GM19238 (cell line): ENCODE measurements around the gene PTPRN2.
"Not testable (repeated sequence)": the region's sequence is repeated elsewhere in the genome, so short reads cannot be mapped to it uniquely, and the experiment has no call there.

Experiments
- DNase-seq: peaks from one replicate; pipeline ENCODE4 v3.0.0; 2011; ENCODE audit warnings: low spot score; ENCODE audit not compliant: insufficient read length

PTPRN2 gene

GRCh38 chr7:157896774-157897555 is 690.7 kb downstream of the PTPRN2 start:
- DNase-seq: no peak

DNA sequence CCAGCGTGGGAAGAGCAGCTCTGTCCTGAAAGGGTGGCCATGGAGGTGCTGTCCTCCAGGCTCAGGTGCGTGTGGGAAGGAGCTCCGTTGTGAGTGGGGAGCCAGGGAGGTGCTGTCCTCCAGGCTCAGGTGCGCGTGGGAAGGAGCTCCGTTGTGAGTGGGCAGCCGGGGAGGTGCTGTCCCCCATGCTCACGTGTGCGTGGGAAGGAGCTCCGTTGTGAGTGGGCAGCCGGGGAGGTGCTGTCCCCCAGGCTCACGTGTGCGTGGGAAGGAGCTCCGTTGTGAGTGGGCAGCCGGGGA is 691.3 kb downstream of the PTPRN2 start:
- DNase-seq: not testable (repeated sequence)

GRCh38 chr7:157895520-157896375 is 691.9 kb downstream of the PTPRN2 start:
- no peak for DNase-seq

DNA sequence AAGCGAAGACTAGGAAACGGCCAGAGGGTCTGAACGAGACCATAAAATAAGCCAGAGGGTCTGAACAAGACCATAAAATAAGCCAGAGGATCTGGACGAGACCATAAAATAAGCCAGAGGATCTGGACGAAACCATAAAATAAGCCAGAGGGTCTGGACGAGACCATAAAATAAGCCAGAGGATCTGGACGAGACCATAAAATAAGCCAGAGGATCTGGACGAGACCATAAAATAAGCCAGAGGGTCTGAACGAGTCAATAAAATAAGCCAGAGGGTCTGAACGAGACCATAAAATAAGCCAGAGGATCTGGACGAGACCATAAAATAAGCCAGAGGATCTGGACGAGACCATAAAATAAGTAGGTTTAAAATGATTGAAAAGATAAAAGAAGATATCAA is 692.5 kb downstream of the PTPRN2 start:
- not testable (repeated sequence) for DNase-seq

DNA sequence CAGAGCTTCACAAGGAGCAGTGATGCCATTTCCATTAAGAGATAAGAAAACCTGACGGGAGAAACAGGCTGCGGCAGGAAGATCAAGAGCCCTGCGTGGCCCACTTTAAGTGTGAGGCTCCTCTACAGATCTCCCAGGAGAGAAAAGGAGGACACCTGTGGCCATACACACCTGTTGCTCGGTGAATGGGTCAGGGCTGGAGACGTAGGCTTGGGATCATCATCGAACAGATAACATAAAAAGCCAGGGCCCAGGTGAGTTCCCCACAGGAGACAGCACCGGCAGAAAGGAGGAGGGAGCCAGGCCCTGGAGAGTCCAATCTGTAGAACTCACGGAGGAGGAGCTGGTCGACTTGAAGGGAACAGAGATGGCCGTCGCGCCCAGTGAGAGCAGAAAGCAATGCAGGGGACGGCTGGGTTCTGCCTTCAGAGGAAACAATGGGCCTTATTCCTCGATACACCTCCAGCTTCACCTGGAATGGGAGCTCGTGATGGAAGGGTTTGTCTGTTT is 694.0 kb downstream of the PTPRN2 start:
- no peak for DNase-seq

GRCh38 chr7:157892751-157893523 is 694.7 kb downstream of the PTPRN2 start:
- no peak for DNase-seq

GRCh38 chr7:157890921-157891401 is 696.7 kb downstream of the PTPRN2 start:
- no peak for DNase-seq

DNA sequence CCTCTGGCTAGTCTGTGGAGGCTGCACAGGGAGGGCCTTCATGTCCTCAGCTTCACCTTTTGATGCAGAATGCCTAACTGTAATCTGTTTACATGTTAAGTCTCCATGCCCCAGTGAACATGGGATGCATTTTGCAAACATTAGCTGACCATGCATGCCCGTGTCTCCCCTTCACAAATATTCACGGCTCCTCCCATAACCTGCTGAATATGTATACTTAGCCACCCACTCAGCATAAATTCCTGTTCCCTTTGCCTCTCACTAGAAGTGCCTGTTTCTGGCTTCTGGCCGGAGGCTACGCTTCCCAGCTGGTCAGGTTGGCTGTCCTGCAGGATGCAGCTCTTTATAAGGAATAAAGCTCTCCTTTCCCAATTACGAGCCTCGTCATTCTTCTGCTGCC is 698.1 kb downstream of the PTPRN2 start:
- DNase-seq: no peak

DNA sequence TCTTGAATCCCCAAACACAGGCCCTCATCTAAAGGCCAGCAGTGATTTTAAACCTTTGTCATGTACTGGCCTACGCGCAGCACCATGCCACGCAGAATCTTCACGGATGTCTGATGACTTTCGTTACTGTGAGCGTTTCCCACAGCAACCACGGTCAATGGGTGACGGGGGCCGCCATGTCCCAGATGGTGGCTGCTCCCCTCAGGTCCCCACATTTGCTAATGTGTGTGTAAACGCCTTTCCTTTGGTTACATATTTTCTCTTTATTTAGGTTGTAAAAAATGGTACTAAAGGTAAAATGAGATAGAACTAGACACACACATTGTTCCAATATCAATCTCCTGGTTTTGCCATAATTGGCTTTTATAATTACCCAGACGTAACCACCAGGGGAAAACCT is 699.0 kb downstream of the PTPRN2 start:
- DNase-seq: no peak

- DNase-seq: no peak
Observed at GRCh38 chr7:157887400-157887799, 700.2 kb downstream of the PTPRN2 start.

DNA sequence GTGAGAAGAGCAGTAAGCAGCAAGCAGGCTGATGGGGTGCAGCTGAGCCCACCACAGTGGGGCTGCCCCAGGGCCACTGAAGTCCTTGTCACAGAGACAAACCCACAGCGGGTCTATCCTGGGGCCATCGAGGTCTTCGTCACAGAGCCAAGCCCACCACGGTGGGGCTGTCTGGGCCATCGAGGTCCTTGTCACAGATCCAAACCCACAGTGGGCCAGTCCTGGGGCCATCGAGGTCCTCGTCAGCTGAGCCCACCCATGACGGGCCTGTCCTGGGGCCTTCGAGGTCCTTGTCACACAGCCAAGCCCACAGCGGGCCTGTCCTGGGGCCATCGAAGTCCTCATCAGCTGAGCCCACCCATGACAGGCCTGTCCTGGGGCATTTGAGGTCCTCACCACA is 700.9 kb downstream of the PTPRN2 start:
- DNase-seq: no peak

DNA sequence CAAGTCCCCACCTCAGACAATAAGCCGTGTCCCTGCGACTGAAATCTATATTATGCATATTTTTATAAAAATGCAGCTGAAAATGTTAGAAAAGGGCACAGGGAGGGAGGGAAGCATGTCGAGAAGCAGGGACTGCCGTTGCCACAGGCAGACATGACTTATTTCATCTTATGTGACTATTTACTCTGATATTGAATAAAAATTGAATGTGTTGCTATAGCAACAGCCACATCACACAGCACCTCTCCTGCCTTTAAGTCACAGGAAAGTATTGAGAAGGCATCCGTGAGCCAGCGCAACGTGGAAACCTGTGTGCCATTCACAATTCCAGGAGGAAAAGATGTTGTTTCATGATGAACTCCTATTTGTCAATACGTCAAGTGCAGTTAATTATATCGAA is 701.4 kb downstream of the PTPRN2 start:
- no peak for DNase-seq

GRCh38 chr7:157885140-157885539 is 702.5 kb downstream of the PTPRN2 start:
- DNase-seq: no peak

- DNase-seq: no peak
Observed at GRCh38 chr7:157884461-157885062, 703.1 kb downstream of the PTPRN2 start.

DNA sequence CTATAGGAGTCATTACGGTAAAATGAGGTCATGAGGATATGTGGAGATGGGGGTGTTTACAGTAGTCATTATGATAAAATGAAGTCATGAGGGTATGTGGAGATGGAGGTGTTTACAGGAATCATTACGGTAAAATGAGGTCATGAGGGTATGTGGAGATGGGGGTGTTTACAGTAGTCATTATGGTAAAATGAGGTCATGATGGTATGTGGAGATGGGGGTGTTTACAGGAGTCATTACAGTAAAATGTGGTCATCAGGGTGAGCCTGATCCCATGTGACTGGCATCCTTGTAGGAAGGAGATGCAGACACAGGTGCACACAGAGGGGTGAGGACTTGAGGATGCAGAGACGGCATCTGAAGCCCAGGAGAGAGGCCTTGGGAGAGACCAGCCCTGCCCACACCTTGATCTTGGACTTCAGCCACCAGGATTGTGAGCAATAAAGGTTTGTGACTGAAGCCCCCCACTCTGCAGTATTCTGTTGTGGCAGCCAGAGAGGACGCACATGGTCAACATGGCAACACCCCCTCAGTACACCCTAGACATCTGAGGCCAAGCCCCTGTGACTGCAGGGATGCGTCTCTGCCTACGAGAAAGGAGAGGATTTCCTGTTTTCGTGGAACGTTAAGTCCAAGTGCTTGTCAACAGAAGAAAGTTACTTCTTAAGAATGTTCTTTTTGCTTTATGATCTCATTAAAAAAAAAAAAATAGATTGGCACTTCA is 706.4 kb downstream of the PTPRN2 start:
- DNase-seq: no peak

- no peak for DNase-seq
Observed at GRCh38 chr7:157879391-157879790, 708.2 kb downstream of the PTPRN2 start.

DNA sequence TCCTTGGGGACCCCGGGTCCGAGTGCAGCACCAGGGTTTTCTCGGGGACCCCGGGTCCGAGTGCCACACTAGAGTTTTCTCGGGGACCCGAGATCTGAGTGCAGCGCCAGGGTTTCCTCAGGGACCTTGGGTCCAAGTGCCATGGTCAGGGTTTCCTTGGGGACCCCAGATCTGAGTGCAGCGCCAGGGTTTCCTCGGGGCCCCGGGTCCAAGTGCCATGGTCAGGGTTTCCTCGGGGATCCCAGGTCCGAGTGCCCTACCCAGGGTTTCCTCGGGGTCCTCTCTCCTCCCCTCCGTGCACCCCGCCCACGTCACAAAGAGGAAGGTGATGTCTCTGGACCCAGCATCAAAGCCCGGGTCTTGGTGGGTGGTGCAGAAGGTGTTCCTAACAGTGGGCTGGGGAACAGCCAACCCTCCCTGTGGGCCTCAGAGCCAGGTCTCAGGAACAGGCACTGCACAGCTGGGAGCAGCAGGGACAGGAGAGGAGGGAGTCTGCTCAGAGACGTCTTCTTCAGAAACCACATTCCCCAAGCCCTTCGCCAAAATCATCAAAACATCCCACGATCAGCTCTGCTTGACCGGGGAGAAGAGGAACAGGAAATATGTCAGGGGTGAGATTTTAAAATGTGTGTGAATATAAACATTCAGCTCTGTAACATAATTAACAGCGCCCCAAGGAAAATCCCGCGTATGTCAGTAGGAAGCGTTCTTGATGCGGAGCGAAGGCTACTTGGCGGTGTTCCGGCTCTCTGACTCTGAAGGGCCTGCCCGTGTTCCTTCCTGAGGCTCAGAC is 710.1 kb downstream of the PTPRN2 start:
- DNase-seq: no peak

DNA sequence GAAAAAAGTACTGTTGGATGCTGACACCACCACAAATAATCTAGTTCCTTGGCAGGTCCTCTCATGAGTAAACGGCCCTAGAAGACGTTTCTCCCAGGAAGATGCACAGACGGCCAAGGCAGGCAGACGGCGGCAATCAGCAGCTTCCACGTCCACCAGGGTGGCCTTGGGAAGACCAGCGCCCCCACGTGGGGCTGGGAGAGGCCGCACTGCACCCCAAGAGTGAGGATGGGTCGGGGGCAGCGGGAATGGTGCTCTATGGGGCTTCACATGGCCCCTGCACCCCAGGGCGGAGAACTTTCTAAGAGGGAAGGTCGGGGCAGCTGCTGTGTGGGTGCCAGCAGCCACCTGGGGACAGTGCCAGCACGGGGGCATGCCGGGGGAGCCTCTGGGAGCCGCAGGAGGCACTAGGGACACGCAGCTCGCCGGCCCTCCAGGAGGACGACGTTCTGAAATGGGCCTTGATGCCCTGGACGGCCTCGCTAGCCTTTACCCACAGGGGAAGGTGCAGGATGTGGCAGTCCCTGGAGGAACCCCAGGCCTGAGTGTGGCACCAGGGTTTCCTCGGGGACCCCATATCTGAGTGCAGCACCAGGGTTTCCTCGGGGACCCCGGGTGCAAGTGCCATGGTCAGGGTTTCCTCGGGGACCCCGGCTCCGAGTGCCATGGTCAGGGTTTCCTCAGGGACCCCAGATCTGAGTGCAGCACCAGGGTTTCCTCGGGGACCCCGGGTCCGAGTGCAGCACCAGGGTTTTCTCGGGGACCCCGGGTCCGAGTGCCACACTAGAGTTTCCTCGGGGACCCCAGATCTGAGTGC is 710.9 kb downstream of the PTPRN2 start:
- no peak for DNase-seq
